Measurements from ENCODE around the gene CACNA2D3. TPM values are rescaled to one million over a fixed set of nuclear protein-coding genes. Genes with fewer than 3 reads are reported as not detected.

CACNA2D3 gene
- total and polyA plus RNA-seq, 2 experiments from 2014 or later: 0.30 to 0.43 TPM

GRCh38 chr3:54843352-54843751 is 721.0 kb downstream of the CACNA2D3 start:
- H2AFZ ChIP-seq: no peak overlapping the region
- H3K27me3 ChIP-seq (replicated peaks; ENCODE audit: insufficient read depth): no peaks in the 10 kb centered on the region; the same call in 1 of the 2 replicates
- no peak overlapping the region for H3K9ac ChIP-seq
- 52 to 55% methylated on average over 2 of the region's 2 CpGs for WGBS, 2 experiments (ENCODE audit: low coverage in 1 of 2, low lambda C conversion rate in 2 of 2, missing lambda C conversion rate in 2 of 2)
- H3K27ac ChIP-seq: no peak overlapping the region
- no peak overlapping the region for H3K4me2 ChIP-seq (ENCODE audit: unreplicated experiment)
- in situ Hi-C loops (cut with MboI): loop anchor here (25.0 kb wide), 2 partner anchors 1194 to 1419 kb away; no protein-coding TSS in a partner anchor
- no peaks in the 10 kb centered on the region for H3K79me2 ChIP-seq (ENCODE audit: insufficient read depth)
- TF ChIP-seq EZH2phosphoT487 (IDR thresholded peaks at IDR 0.05; ENCODE audit: insufficient read depth, low read depth) (no peak), EZH2 (IDR thresholded peaks at IDR 0.05; ENCODE audit: insufficient read depth, poor library complexity, severe bottlenecking) (no peak)
- no peaks in the 10 kb centered on the region for H3K9me2 ChIP-seq (ENCODE audit: insufficient read depth)
- H3K36me3 ChIP-seq (ENCODE audit: low read depth): no peaks in the 10 kb centered on the region
- no peaks in the 10 kb centered on the region for H3K9me3 ChIP-seq (ENCODE audit: low read depth)
- H3K4me3 ChIP-seq: no peak overlapping the region
- no peaks in the 10 kb centered on the region for H3F3A ChIP-seq (ENCODE audit: insufficient read depth)
- no peak for DNase-seq
- no peaks in the 10 kb centered on the region for H3K4me1 ChIP-seq (ENCODE audit: insufficient read depth)
- H4K20me1 ChIP-seq (ENCODE audit: insufficient read depth): no peaks in the 10 kb centered on the region

- Histone ChIP-seq H3K9ac (no peak overlapping the region), H3K27ac (no peak overlapping the region), H3K79me2 (ENCODE audit: insufficient read depth) (no peaks in the 10 kb centered on the region), H3K36me3 (ENCODE audit: low read depth) (no peaks in the 10 kb centered on the region), H3K27me3 (replicated peaks; ENCODE audit: insufficient read depth) (no peaks in the 10 kb centered on the region; the same call in 1 of the 2 replicates), H3K9me2 (ENCODE audit: insufficient read depth) (no peaks in the 10 kb centered on the region), H3K4me1 (ENCODE audit: insufficient read depth) (no peaks in the 10 kb centered on the region), H3F3A (ENCODE audit: insufficient read depth) (no peaks in the 10 kb centered on the region), H3K4me2 (ENCODE audit: unreplicated experiment) (no peak overlapping the region), H3K9me3 (ENCODE audit: low read depth) (no peaks in the 10 kb centered on the region), H2AFZ (no peak overlapping the region), H3K4me3 (no peak overlapping the region), H4K20me1 (ENCODE audit: insufficient read depth) (no peaks in the 10 kb centered on the region)
- 77 to 79% methylated on average over 5 of the region's 5 CpGs for WGBS, 2 experiments (ENCODE audit: low coverage in 1 of 2, low lambda C conversion rate in 2 of 2, missing lambda C conversion rate in 2 of 2)
- TF ChIP-seq EZH2phosphoT487 (IDR thresholded peaks at IDR 0.05; ENCODE audit: insufficient read depth, low read depth) (no peak), EZH2 (IDR thresholded peaks at IDR 0.05; ENCODE audit: insufficient read depth, poor library complexity, severe bottlenecking) (no peak)
- no peak for DNase-seq
- in situ Hi-C loops (cut with MboI): loop anchor here (25.0 kb wide), 2 partner anchors 1193 to 1418 kb away; no protein-coding TSS in a partner anchor
These were observed 721.9 kb downstream of the CACNA2D3 start for GRCh38 chr3:54844211-54844610.

GRCh38 chr3:54845011-54845410 is 722.7 kb downstream of the CACNA2D3 start:
- H3K27ac ChIP-seq: no peak overlapping the region
- 80% methylated on average over 4 of the region's 4 CpGs for WGBS, 2 experiments (ENCODE audit: low coverage in 1 of 2, low lambda C conversion rate in 2 of 2, missing lambda C conversion rate in 2 of 2)
- no peak for DNase-seq
- no peak overlapping the region for H3K9ac ChIP-seq
- in situ Hi-C loops (cut with MboI): loop anchor here (25.0 kb wide), 2 partner anchors 1192 to 1417 kb away; no protein-coding TSS in a partner anchor
- H3K9me3 ChIP-seq (ENCODE audit: low read depth): no peaks in the 10 kb centered on the region
- no peaks in the 10 kb centered on the region for H3K36me3 ChIP-seq (ENCODE audit: low read depth)
- H3K4me2 ChIP-seq (ENCODE audit: unreplicated experiment): no peak overlapping the region
- H3K79me2 ChIP-seq (ENCODE audit: insufficient read depth): no peaks in the 10 kb centered on the region
- no peaks in the 10 kb centered on the region for H4K20me1 ChIP-seq (ENCODE audit: insufficient read depth)
- no peaks in the 10 kb centered on the region for H3K4me1 ChIP-seq (ENCODE audit: insufficient read depth)
- no peak overlapping the region for H3K4me3 ChIP-seq
- H3K27me3 ChIP-seq (replicated peaks; ENCODE audit: insufficient read depth): no peaks in the 10 kb centered on the region; the same call in 1 of the 2 replicates
- H2AFZ ChIP-seq: no peak overlapping the region
- H3K9me2 ChIP-seq (ENCODE audit: insufficient read depth): no peaks in the 10 kb centered on the region
- TF ChIP-seq EZH2 (IDR thresholded peaks at IDR 0.05; ENCODE audit: insufficient read depth, poor library complexity, severe bottlenecking): no peak
- TF ChIP-seq EZH2phosphoT487 (IDR thresholded peaks at IDR 0.05; ENCODE audit: insufficient read depth, low read depth): no peak
- H3F3A ChIP-seq (ENCODE audit: insufficient read depth): no peaks in the 10 kb centered on the region

- no peaks in the 10 kb centered on the region for H3K36me3 ChIP-seq (ENCODE audit: low read depth)
- 78 to 82% methylated on average over 5 of the region's 5 CpGs for WGBS, 2 experiments (ENCODE audit: low coverage in 1 of 2, low lambda C conversion rate in 2 of 2, missing lambda C conversion rate in 2 of 2)
- no peaks in the 10 kb centered on the region for H3F3A ChIP-seq (ENCODE audit: insufficient read depth)
- no peak overlapping the region for H3K27ac ChIP-seq
- H3K9ac ChIP-seq: no peak overlapping the region
- no peaks in the 10 kb centered on the region; the same call in 1 of the 2 replicates for H3K27me3 ChIP-seq (replicated peaks; ENCODE audit: insufficient read depth)
- H3K79me2 ChIP-seq (ENCODE audit: insufficient read depth): no peaks in the 10 kb centered on the region
- no peak overlapping the region for H3K4me2 ChIP-seq (ENCODE audit: unreplicated experiment)
- no peak overlapping the region for H2AFZ ChIP-seq
- no peak for DNase-seq
- H3K4me1 ChIP-seq (ENCODE audit: insufficient read depth): no peaks in the 10 kb centered on the region
- no peaks in the 10 kb centered on the region for H3K9me2 ChIP-seq (ENCODE audit: insufficient read depth)
- H3K9me3 ChIP-seq (ENCODE audit: low read depth): no peaks in the 10 kb centered on the region
- no peak for TF ChIP-seq EZH2 (IDR thresholded peaks at IDR 0.05; ENCODE audit: insufficient read depth, poor library complexity, severe bottlenecking)
- no peak for TF ChIP-seq EZH2phosphoT487 (IDR thresholded peaks at IDR 0.05; ENCODE audit: insufficient read depth, low read depth)
- in situ Hi-C loops (cut with MboI): loop anchor here (25.0 kb wide), 2 partner anchors 1192 to 1417 kb away; no protein-coding TSS in a partner anchor
- no peak overlapping the region for H3K4me3 ChIP-seq
- H4K20me1 ChIP-seq (ENCODE audit: insufficient read depth): no peaks in the 10 kb centered on the region
These were observed 723.2 kb downstream of the CACNA2D3 start for GRCh38 chr3:54845551-54845950.
